GM11168 (cell line): Measurements from ENCODE around the gene LEMD1.
"Not testable (repeated sequence)": the region's sequence is repeated elsewhere in the genome, so short reads cannot be mapped to it uniquely, and the experiment has no call there.

ENCODE experiments used
- in situ Hi-C: fragments of 300-500 bp; cut with MboI; formaldehyde crosslinking; loops from one replicate; pipeline ENCODE4 v1.12.0; 2022; ENCODE audit warnings: low sequenced_read_pairs; ENCODE audit not compliant: unreplicated experiment

Gene LEMD1

DNA sequence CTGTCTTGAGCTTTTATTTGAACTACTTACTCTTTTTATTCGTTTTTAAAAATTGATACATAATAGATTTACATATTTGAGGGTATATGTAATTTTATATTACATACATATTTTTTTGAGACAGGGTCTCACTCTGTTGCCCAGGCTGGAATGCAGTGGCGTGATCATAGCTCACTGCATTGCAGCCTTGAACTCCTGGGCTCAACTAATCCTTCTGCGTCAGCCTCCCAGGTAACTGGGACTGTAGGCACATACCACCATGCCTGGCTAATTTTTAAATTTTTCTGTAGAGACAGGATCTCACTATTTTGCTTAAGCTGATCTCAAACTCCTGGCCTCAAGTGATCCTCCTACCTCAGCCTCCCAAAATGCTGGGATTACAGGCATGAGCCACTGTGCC, 38.9 kb downstream of the LEMD1 start:
- in situ Hi-C loops: not testable (repeated sequence)

DNA sequence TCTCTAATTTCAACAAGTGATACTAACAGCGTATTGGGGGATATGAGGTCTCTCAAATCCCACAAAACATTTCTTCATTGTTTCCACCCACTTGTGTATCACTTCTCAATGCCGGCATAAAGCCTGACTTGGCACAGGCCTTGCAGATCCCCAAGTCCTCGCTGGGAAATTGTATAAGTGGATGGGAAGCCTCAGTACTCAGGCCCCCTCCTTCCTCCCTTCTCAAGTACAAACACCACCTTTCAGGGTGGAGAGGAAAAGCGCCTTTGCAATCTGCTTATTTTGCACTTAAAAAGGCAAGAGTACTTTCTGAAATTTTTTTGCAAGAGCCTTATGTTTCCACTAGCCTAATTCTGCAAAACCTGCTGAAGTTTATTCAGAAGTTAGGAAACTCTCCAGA, 39.3 kb downstream of the LEMD1 start:
- in situ Hi-C loops: no loop called here

DNA sequence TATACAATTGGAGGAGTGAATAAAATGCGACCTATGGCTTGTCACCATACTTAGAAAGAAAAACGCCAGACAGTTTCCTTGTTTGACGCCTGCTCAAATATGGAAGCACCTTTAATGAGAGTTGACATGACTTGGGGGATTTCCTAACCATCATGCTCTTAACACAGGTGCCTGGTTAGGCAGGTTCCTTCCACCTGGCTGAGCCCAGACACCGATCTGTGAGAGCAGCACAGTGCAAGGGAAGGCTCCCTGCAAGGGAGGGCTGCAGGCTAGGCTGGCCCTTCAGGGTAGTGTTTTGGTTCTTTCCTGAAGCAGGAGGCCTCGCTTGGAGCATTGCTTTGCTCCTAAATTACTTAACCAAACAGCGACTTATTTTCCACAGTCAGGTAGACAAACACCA, 40.6 kb downstream of the LEMD1 start:
- in situ Hi-C loops: no loop called here

DNA sequence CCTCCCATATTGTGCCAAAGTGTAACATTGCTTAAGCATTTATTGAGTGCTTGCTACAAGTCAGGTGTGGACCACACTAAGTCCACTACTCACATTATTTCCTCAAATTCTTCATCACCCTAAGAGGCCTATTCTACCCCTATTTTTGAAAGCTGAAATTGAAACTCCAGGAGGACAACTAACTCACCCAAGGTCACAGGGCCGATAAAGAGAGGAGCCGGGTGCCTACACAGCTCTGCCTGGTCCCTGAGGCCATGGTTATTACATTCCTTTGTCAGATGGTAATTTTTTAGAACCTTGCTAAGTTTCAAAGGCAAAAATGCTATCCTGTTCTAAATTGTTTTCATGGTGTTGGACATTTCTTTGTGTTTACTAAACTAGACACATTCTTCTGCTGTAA, 41.0 kb downstream of the LEMD1 start:
- in situ Hi-C loops: no loop called here

DNA sequence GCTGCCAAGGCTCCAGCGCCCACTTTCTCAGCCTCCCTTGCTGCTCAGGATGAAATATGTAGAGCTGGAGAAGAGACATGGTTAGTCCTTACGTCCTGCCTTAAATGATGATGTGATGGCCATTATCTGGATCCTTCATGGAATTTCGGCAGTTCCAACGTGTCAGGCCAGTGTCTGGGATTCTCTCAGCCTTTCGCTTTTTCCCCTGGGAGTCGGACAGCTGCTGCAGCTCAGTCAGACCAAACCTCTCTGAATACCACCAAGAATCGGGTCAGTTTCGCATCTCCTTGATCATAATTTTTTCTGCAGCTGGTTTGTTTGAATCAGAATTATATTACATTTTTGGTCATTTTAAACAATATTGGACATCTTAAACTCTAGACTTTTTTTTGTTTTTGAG, 42.8 kb downstream of the LEMD1 start:
- in situ Hi-C loops: no loop called here

DNA sequence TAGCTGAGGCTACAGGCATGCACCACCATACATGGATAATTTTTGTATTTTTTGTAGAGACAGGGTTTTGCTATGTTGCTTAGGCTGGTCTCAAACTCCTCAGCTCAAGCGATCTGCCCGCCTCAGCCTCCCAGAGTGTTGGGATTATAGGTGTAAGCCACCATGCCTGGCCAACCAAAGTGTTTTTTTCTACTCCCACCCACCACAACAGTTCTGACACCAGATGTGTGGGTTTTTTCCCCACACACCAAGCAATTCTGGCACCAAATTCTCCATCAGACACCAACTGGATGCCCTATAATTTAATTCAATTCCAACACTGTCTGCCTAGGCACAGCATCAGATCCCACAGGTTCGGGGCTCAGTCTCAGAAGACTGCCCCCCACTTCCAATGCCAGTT, 44.5 kb downstream of the LEMD1 start:
- in situ Hi-C loops: no loop called here

DNA sequence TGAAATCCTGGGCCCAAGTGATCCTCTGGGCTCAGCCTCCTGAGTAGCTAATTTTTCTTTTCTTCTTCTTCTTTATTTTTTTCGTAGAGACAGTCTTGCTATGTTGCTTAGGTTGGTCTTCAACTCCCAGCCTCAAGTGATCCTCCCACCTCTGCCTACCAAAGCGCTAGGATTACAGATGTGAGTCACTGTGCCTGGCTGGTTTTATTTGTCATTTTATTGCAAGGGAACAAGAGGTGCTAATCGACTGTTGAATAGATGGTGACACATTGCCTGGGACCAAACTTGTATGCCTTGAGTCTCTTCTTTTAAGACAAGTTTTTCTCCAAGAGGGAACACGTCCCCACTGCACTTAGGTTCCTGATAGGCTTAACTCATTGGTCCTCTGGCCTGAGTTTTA, 45.1 kb downstream of the LEMD1 start:
- in situ Hi-C loops: no loop called here

DNA sequence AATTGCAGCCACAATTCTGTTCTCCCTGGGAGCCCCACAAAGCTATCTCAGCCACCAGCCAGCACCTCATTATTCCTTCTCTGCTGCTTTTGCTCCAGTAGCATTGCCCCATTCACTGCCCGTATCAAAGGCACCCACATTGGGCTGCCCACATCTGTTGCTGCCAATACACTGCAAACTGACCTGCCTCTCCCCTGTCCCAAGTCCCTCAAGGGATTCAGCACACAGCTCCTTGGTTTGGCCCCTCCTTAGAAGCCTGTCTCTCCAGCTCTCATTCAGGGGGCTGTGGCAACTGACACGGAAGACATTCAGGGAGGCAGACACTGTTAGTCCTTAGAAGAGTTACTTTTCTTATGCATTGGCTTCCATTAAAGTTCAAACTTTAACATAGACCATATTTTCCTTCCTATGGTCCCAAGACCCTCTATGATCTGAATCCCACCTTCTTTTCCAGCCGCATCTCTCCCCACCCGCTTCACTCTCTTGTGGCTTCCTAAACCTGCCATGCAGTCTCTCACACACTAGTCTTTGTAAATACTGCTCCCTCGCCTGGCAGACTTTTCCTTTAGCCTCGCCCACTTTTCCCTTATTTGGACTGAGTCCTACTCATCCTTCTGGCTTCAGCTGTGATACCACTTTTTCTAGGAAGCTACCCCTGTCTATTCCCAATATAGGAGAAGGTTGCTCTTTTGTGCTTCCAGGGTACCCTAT, 45.9 kb downstream of the LEMD1 start:
- in situ Hi-C loops: no loop called here

DNA sequence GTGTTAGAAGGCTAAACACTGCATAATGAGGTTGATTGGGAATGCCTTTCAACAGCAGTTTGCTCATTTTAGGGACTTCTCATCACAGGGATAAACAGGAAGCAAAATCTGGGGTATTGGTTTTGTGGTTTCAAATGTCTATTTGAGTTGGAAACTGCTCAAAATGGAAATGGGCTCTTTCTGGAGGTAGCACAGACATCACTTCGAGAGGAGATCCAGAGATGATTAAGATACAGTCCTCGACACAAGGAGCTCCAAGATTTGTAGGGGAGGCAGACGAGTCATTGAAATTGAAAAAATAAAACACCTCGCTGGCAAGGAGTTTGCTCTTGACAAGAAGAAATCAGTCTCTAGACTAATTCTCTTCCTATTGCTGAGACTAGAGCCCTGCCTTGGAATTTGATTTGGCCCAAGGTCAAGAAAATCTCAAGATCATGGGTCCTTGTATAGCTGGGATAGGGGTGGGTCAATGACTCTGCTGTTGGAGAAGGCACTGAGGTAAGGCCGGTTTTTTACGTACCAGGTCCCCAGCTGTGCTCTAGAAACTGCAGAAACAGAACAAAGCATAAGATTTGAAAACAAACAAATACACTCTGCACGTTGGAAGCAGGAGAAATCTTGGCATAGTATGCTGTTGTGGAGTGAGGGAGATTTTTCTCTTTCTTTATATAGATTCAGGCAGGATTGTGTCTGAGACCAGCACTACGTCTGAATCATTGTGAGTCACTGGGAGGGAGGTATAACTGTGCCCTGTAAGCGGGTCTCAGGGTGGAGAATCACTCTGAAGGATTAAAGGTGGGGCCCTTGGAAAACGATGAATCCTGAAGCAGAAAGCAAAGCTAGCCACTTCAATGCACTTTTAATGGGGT, 47.4 kb downstream of the LEMD1 start:
- in situ Hi-C loops: no loop called here

DNA sequence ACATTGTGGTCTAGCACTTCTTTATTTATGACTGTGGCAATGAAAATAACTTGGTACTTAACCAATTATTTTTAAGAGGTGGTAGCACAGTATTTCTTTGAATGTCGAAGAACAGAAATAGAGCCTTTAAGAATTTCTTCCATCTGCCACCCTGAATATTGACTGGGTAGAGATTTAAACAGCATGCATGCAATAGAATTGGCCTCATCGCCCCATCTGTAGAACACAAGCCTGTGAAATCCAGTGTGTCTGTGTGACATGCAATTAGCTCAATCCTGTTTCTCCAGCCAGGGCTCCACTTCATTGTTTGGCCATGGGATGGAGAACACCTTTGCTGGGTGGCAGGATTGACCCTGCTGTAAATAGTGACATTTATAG, 48.1 kb downstream of the LEMD1 start:
- in situ Hi-C loops: no loop called here

DNA sequence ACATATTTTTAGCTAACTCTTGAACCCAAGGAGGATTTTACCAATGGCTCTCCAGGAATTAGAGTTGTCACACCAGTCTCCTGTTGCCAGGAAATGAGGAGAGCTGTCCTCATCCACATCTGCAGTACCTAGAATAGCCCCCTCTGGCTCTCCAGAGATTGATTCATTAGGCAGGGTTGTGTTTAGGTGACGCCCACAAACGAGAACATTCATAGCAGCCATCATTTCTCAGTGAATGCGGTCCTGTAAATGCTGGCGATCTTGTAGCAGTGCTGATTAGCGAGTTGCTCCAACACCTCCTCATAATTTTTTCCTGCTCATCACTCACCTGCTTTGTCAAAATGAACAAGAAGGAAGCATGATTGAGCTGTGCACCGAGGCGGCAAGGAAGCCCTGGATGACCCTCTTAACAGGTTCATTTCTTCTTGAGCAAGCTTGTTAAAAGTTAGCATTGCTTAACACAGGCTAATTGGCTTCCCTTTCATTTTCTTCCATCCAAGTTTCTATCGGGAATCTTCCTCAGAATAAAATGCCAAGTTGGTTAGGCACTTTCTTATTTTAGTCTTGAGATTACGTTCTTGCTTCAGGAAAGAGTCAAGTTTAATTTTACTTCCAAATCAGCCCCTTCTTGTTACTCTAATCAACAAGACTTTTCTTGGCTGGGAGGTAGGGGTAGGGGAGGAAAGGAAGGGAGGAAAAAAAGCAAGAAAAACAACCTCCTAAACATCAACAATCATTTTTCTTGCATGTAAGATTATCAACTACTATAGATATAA, 48.6 kb downstream of the LEMD1 start:
- in situ Hi-C loops: no loop called here

DNA sequence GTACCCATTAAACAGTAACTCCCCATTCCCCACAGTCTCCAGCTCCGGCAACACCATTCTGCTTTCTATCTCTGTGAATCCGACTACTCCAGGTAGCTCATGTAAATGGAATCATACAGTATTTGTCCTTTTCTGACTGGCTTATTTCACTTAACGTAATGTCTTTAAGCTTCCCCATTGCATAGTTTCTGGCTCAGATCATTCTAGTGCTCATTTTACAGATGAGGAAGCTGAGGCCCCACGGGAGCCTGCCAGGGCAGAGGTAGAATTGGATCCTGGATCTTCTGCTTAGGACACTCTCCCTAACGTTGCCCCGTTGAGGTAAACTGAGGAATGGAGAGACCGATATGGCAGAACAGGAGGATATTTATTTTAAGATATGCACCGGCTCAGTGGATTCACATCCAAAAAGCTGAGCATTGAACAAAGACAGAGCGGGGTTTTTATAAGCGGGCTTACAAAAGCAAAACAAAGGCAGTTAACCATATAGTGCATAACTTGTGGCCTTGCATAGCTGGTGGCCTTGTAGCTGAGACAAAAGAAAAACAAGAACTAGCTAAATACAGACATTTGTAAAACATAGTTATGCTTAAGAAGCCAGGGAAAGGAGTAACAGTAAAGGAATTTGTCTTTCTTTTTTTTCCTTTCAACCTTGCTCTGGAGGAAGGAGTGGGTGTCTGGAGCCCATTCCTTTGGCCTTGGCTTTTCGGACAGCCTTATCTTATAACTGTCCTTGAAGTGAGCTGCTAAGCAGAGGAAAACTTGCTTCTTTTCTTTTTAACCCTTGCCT, 49.8 kb downstream of the LEMD1 start:
- in situ Hi-C loops: no loop called here

DNA sequence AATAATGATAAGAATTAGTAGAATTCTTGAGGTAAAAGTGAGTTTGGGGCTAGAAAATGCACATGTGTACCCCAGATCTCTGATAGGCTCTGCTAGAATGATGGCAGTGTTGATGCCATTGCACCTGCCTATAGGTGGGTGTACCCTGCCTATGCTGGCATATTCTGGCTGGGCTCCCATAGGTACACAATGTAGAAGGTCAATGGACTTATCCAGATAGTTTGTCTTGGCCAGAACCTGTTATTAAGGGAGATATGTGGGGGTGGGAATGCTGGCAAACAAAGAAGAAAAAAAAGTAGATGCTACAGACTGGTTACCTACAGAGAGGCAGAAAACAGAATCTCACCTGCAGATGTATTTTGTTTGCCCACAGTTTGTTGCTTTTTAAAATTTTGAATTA, 51.1 kb downstream of the LEMD1 start:
- in situ Hi-C loops: no loop called here

DNA sequence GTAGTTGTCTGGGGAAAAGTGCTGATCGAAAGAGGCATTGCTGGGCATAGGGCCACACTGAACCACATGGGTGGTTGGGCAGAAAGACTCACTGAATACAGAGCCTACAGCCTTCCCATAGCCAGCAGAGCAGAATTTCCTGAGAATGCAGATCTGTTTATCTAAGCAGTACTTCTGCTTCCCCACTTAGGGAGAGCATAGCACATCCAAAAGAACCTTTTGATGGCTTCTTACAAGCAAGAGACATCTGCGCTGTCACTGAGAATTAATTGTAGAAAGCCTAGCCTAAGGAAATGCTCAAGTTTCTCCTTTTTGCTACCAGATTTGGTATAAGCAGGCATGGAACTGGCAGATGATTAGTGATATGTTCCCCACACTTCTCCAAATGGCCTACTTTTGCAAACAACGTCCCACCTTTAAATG, 52.1 kb downstream of the LEMD1 start:
- in situ Hi-C loops: no loop called here

DNA sequence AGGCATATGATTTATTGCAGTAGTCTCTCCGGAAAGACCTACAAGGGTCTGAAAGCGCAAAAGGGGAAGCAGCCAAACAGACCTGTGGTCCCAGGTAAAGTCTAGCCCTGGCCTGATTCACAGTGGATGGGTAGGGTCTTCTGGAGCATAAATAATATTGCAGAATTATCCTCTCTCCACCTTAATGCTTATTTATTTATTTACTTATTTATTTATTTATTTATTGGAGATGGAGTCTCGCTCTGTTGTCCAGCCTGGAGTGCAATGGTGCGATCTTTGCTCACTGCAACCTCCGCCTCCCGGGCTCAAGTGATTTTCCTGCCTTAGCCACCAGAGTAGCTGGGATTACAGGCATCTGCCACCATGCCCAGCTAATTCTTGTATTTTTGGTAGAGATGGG, 53.4 kb downstream of the LEMD1 start:
- in situ Hi-C loops: no loop called here

DNA sequence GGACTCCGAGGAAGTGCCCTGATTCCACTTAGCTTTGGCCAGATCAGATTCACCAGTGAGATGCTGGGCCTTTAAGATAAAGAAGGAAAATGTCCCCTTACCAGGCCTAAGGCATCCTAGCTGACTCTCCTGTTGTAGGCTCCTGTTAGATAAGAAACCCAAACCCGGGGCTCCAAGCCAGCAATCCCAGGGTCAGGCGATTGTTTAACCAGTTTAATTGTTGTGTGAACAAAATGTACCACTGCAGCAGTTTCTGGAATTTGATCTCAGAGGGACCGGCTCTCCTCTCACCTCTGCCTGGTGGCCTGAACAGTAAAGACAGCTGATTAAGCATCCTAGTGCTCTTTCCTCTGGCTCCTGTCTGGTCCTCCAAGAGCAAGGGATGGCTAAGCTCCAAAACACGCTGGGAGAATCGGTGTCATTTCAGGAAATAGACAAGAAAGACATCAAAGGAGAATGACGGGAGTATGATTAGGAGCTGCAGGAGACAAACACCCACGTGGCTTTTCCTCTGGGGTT, 55.9 kb downstream of the LEMD1 start:
- in situ Hi-C loops: no loop called here

DNA sequence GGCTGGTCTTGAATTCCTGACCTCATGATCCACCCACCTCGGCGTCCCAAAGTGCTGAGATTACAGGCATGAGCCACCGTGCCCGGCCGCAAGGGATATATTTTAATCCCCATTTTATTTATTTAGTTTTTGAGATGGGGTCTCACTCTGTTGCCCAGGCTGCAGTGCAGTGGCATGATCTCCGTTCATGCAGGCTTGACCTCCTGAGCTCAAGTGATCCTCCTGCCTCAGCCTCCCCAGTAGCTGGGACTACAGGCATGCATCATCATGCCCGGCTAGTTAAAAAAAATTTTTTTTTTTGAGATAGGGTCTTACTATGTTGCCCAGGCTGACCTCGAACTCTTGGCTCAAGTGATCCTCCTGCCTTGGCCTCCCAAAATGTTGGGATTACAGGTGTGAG, 56.8 kb downstream of the LEMD1 start:
- in situ Hi-C loops: not testable (repeated sequence)

DNA sequence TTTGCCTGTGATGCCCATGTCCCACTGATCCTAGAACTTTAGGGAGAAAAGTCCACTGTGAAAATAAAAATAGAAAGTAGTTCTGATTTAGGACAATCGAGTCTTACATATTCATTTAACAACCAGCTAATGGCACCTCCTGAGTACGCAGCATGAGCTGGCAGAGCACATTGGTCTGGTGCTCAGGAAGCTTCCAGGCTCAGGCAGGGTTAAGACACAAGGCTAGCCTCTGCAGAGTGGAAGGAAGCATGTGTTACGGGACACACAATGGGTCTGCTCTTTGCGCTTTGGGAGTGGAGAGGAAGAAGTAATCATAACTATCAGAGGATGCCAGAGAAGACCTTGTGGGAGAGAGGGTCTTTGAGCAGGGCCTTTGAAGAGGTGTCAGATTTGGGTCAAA, 61.0 kb downstream of the LEMD1 start:
- in situ Hi-C loops: no loop called here

DNA sequence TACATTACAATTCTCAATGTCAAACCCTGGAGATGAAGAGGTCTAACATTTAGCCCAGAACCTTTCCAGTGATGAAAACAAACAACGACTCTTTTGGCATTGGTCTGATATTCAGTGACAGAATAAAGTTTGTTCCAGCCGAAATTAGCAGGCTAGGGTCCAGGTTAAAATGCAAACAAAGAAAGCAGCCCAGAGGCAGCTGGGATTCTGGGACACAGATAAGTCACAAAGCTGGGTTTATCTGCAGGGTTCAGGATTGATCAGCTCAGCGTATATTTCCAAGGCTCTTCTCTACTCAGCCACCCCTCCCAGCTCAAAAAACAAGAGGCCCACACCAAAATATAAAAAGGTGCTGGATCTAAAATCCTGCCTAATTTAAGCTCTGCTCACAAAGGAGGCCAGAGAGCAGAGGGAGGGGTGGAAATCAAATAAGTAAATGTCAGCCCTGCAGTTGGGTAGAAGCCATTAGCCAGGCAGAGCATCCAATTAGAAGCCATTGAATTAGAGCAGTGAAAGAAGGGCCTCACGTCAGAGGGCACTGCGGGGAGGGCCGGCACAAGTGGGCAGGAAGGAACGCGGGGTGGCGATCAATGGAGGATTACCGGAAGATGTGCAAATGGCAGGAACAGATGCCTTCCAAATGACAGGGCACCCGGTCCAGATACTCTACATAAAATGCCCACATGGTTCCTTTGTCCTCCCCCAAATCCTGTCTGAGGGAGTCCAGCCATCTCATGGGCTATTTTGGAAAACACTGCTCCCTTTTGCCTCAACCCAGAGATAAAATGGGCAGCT, 61.9 kb downstream of the LEMD1 start:
- in situ Hi-C loops: loop anchor here (10.0 kb wide), 1 partner anchor 125 kb away; no protein-coding TSS in a partner anchor
